B cell (primary cell): ENCODE data around the gene COL10A1.

Source experiments
- EZH2 ChIP-seq: IDR thresholded peaks from 2 replicates; pipeline ENCODE4 v1.6.1; 2012; ENCODE audit warnings: borderline replicate concordance, low read depth, mild to moderate bottlenecking, moderate library complexity, low read length; ENCODE audit not compliant: insufficient read depth, poor library complexity, severe bottlenecking
- TF ChIP-seq, protein P1 (sequence below): fragments of 200-600 bp; IDR thresholded peaks from one replicate; pipeline ENCODE4 v1.8.0; 2022; ENCODE audit warnings: antibody characterized with exemption, mild to moderate bottlenecking

- TF ChIP-seq, protein P1, sequence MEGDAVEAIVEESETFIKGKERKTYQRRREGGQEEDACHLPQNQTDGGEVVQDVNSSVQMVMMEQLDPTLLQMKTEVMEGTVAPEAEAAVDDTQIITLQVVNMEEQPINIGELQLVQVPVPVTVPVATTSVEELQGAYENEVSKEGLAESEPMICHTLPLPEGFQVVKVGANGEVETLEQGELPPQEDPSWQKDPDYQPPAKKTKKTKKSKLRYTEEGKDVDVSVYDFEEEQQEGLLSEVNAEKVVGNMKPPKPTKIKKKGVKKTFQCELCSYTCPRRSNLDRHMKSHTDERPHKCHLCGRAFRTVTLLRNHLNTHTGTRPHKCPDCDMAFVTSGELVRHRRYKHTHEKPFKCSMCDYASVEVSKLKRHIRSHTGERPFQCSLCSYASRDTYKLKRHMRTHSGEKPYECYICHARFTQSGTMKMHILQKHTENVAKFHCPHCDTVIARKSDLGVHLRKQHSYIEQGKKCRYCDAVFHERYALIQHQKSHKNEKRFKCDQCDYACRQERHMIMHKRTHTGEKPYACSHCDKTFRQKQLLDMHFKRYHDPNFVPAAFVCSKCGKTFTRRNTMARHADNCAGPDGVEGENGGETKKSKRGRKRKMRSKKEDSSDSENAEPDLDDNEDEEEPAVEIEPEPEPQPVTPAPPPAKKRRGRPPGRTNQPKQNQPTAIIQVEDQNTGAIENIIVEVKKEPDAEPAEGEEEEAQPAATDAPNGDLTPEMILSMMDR, result no peak
- no peak for TF ChIP-seq EZH2
These were observed 44.6 kb upstream of the COL10A1 start for GRCh38 chr6:116170358-116171057.
